HCT116 (cell line): ENCODE measurements around the gene GET3. TPM values are rescaled to one million over a fixed set of nuclear protein-coding genes. Genes with fewer than 3 reads are reported as not detected.

Source experiments
- ATAC-seq: fragments of 200-7000 bp; cut with Tn5 transposase; 2 replicates; pipeline ENCODE4 v1.9.1; 2020; ENCODE audit warnings: mild to moderate bottlenecking, moderate library complexity
- BruUV-seq: library from RNA; stranded (reverse); fragments of 400-500 nt; replicated peaks from 2 replicates; lab custom pipeline; 2021; lab: Mats Ljungman, UMichigan
- CTCF ChIA-PET: fragments of 300-600 bp; sonication (Branson Sonifier 250); formaldehyde crosslinking; loops from one replicate; lab custom pipeline; 2021; ENCODE audit warnings: antibody characterized with exemption; lab: Charles Lee
- POLR2A ChIA-PET: fragments of 300-600, 350-600 bp; sonication (Branson Sonifier 250); formaldehyde crosslinking; loops from one replicate; lab custom pipeline; 2021; ENCODE audit warnings: antibody characterized with exemption; lab: Charles Lee
- RAD21 ChIA-PET, 2 experiments: fragments of 300-600 bp; sonication (Branson Sonifier 250); formaldehyde crosslinking; loops; one replicate each; lab custom pipeline; 2023; ENCODE audit warnings: low total read pairs in 2 of 2; ENCODE audit not compliant: uncharacterized antibody in 2 of 2, unreplicated experiment in 2 of 2, low non-redundant PET in 1 of 2; lab: Charles Lee
- DNase-seq: peaks from one replicate; pipeline ENCODE4 v3.0.0-alpha.2; 2010; ENCODE audit warnings: low read depth, low spot score
- H2AFZ ChIP-seq: fragments of 200-600 bp; shearing (Covaris generic), sonication (generic); 2 replicates; pipeline ENCODE4 v1.6.1; 2017; ENCODE audit warnings: low read depth, mixed run types, mixed read lengths, antibody characterized with exemption, low read length; ENCODE audit not compliant: poor library complexity, severe bottlenecking
- H3K27ac ChIP-seq: 2 replicates; pipeline ENCODE4 v1.5.1; 2012; ENCODE audit warnings: low read depth, low read length
- H3K27me3 ChIP-seq: fragments of 200-600 bp; sonication (generic); 2 replicates; pipeline ENCODE4 v1.6.1; 2016; ENCODE audit warnings: mixed run types, low read length, mixed read lengths; ENCODE audit not compliant: insufficient read depth
- H3K36me3 ChIP-seq, 2 experiments: fragments of 200-500 bp in 1 of 2; fragments of 200-600 bp in 1 of 2; sonication (Bioruptor generic) in 1 of 2; sonication (generic) in 1 of 2; 2 replicates each; pipeline versions ENCODE4 v1.5.1 to v1.6.1; 2014 to 2016; ENCODE audit warnings: low read length in 2 of 2, inconsistent platforms in 1 of 2, mixed read lengths in 1 of 2, mixed run types in 1 of 2; ENCODE audit not compliant: insufficient read depth in 2 of 2, control insufficient read depth in 1 of 2
- H3K4me1 ChIP-seq, 2 experiments: fragments of 200-600 bp in 1 of 2; sonication (generic) in 1 of 2; 2 replicates each; pipeline versions ENCODE4 v1.5.1 to v1.6.1; 2012 to 2017; ENCODE audit warnings: low read length in 2 of 2, inconsistent platforms in 1 of 2, mild to moderate bottlenecking in 1 of 2, mixed read lengths in 1 of 2, mixed run types in 1 of 2, moderate library complexity in 1 of 2; ENCODE audit not compliant: insufficient read depth in 2 of 2, control insufficient read depth in 1 of 2
- H3K4me2 ChIP-seq: fragments of 200-600 bp; sonication (generic); 2 replicates; pipeline ENCODE4 v1.6.1; 2017; ENCODE audit warnings: mixed run types, low read length, mixed read lengths
- H3K4me3 ChIP-seq, 2 experiments: fragments of 200-600 bp in 1 of 2; sonication (generic) in 1 of 2; replicated peaks in 1 of 2; 2 replicates each; pipeline ENCODE4 v1.5.1; 2011 to 2016; ENCODE audit warnings: low read length in 2 of 2, control low read depth in 1 of 2, low read depth in 1 of 2, mild to moderate bottlenecking in 1 of 2, mixed read lengths in 1 of 2, mixed run types in 1 of 2
- H3K79me2 ChIP-seq: fragments of 200-600 bp; sonication (generic); 2 replicates; pipeline ENCODE4 v1.6.1; 2017; ENCODE audit warnings: mild to moderate bottlenecking, mixed run types, low read length, moderate library complexity, mixed read lengths; ENCODE audit not compliant: insufficient read depth
- H3K9ac ChIP-seq: fragments of 200-600 bp; sonication (generic); 2 replicates; pipeline ENCODE4 v1.6.1; 2016; ENCODE audit warnings: low read length, mixed read lengths
- H3K9me2 ChIP-seq: fragments of 200-600 bp; sonication (generic), shearing (Covaris generic); 2 replicates; pipeline ENCODE4 v1.6.1; 2017; ENCODE audit warnings: mixed run types, mild to moderate bottlenecking, moderate library complexity; ENCODE audit not compliant: insufficient read depth
- H3K9me3 ChIP-seq, 2 experiments: fragments of 200-500 bp in 1 of 2; fragments of 200-600 bp in 1 of 2; sonication (Bioruptor generic) in 1 of 2; sonication (generic) in 1 of 2; 2 replicates each; pipeline ENCODE4 v1.6.1; 2014 to 2017; ENCODE audit warnings: low read length in 2 of 2, mixed read lengths in 2 of 2, inconsistent platforms in 1 of 2, low read depth in 1 of 2, mild to moderate bottlenecking in 1 of 2, mixed run types in 1 of 2, moderate library complexity in 1 of 2; ENCODE audit not compliant: control insufficient read depth in 1 of 2, insufficient read depth in 1 of 2
- H4K20me1 ChIP-seq: fragments of 200-600 bp; sonication (generic), shearing (Covaris generic); 2 replicates; pipeline ENCODE4 v1.6.1; 2017; ENCODE audit warnings: mixed run types, mild to moderate bottlenecking, moderate library complexity; ENCODE audit not compliant: insufficient read depth
- ATF3 ChIP-seq: IDR thresholded peaks from 2 replicates; pipeline ENCODE4 v1.6.1; 2012
- CBX3 ChIP-seq: IDR thresholded peaks from 2 replicates; pipeline ENCODE4 v1.6.1; 2012; ENCODE audit warnings: low read depth
- CEBPB ChIP-seq: IDR thresholded peaks from 2 replicates; pipeline ENCODE4 v1.6.1; 2012; ENCODE audit warnings: low read depth
- CTCF ChIP-seq, 3 experiments: fragments of 200-600 bp in 1 of 3; sonication (generic) in 1 of 3; IDR thresholded peaks in 2 of 3; conservative IDR thresholded peaks in 1 of 3; 2 replicates each; pipeline ENCODE4 v1.5.1; 2012 to 2017; ENCODE audit warnings: low read depth in 2 of 3, low read length in 2 of 3, antibody characterized with exemption in 1 of 3, borderline replicate concordance in 1 of 3, control low read depth in 1 of 3, mild to moderate bottlenecking in 1 of 3, mixed read lengths in 1 of 3, mixed run types in 1 of 3, moderate library complexity in 1 of 3; ENCODE audit not compliant: insufficient read depth in 1 of 3
- EGR1 ChIP-seq: IDR thresholded peaks from 2 replicates; pipeline ENCODE4 v1.6.1; 2012; ENCODE audit warnings: low read depth
- ELF1 ChIP-seq: IDR thresholded peaks from 2 replicates; pipeline ENCODE4 v1.6.1; 2012; ENCODE audit warnings: low read depth, borderline replicate concordance
- EZH2 ChIP-seq: fragments of 200-600 bp; sonication (generic); IDR thresholded peaks from 2 replicates; pipeline ENCODE4 v1.6.1; 2017; ENCODE audit warnings: antibody characterized with exemption, mixed run types
- EZH2phosphoT487 ChIP-seq: fragments of 200-600 bp; IDR thresholded peaks from 2 replicates; pipeline ENCODE4 v1.6.1; 2018; ENCODE audit warnings: antibody characterized with exemption, borderline replicate concordance
- FOSL1 ChIP-seq: IDR thresholded peaks from 2 replicates; pipeline ENCODE4 v1.6.1; 2012; ENCODE audit warnings: low read depth
- JUND ChIP-seq: IDR thresholded peaks from 2 replicates; pipeline ENCODE4 v1.6.1; 2012
- MAX ChIP-seq: IDR thresholded peaks from 2 replicates; pipeline ENCODE4 v1.6.1; 2012
- POLR2AphosphoS5 ChIP-seq: IDR thresholded peaks from 2 replicates; pipeline ENCODE4 v1.6.1; 2011; ENCODE audit warnings: mild to moderate bottlenecking, low read depth, low read length, moderate library complexity
- RAD21 ChIP-seq: IDR thresholded peaks from 2 replicates; pipeline ENCODE4 v1.6.1; 2012; ENCODE audit warnings: low read depth, mild to moderate bottlenecking
- REST ChIP-seq: IDR thresholded peaks from 2 replicates; pipeline ENCODE4 v1.6.1; 2012; ENCODE audit warnings: low read depth
- SP1 ChIP-seq: IDR thresholded peaks from 2 replicates; pipeline ENCODE4 v1.6.1; 2012; ENCODE audit warnings: low read depth
- SRF ChIP-seq: IDR thresholded peaks from 2 replicates; pipeline ENCODE4 v1.6.1; 2012; ENCODE audit warnings: low read depth
- TCF7L2 ChIP-seq: IDR thresholded peaks from 2 replicates; pipeline ENCODE4 v1.7.0; 2011; ENCODE audit warnings: borderline replicate concordance, inconsistent platforms; ENCODE audit not compliant: insufficient read depth, insufficient read length; ENCODE audit errors: extremely low read depth
- YY1 ChIP-seq: IDR thresholded peaks from 2 replicates; pipeline ENCODE4 v1.6.1; 2011; ENCODE audit warnings: low read length, low read depth, moderate library complexity, mild to moderate bottlenecking; ENCODE audit not compliant: insufficient replicate concordance; ENCODE audit errors: extremely low read depth
- ZNF274 ChIP-seq: fragments of 200-500 bp; sonication (Bioruptor generic); IDR thresholded peaks from 2 replicates; pipeline ENCODE4 v1.6.1; 2014; ENCODE audit warnings: mild to moderate bottlenecking, low read depth, low read length, inconsistent platforms
- intact Hi-C: fragments of 100-400 bp; cut with micrococcal nuclease; formaldehyde crosslinking; loops from 2 replicates; pipeline ENCODE4 v1.10.0; 2022
- total RNA-seq: library from RNA; stranded (reverse); gene quantifications from one replicate; pipeline ENCODE4 v1.2.1, GENCODE V29; 2021; ENCODE audit not compliant: unreplicated experiment

The GET3 gene
- total RNA-seq, 1 experiment from 2014 or later, result 77.6 TPM

- Histone ChIP-seq H2AFZ (no peak overlapping the region), H3K9me2 (no peaks in the 10 kb centered on the region), H3K9ac (peak overlapping the region; percentile 93), H3K4me2 (peak overlapping the region; percentile 78), H3K9me3 (no peaks in the 10 kb centered on the region), H4K20me1 (no peaks in the 10 kb centered on the region), H3K4me1 (peaks cover 0 to 41% of the 10 kb centered on the region in 2 experiments; a peak in 3 of 4 replicates), H3K4me3 (peak overlapping the region; percentile 82 to 93), H3K27ac (peak overlapping the region; percentile 88), H3K36me3 (peaks cover 8 to 20% of the 10 kb centered on the region in 2 experiments; a peak in 3 of 4 replicates), H3K79me2 (peaks cover 53% of the 10 kb centered on the region), H3K27me3 (no peaks in the 10 kb centered on the region)
- POLR2A ChIA-PET, result interaction anchor here (0.5 to 3.9 kb wide), 5 partner anchors 10 to 404 kb away, joined by 3 to 32 read pairs (median 15); partner anchors contain the start of genes DHPS, GET3 and JUNB
- BruUV-seq, result no TSS peak
- CTCF ChIA-PET, result interaction anchor here (0.5 to 3.0 kb wide), 5 partner anchors 10 to 125 kb away, joined by 4 to 17 read pairs (median 4); partner anchors contain the start of gene TRIR
- no peak for ATAC-seq
- RAD21 ChIA-PET, result interaction anchor here (0.5 to 1.0 kb wide), 2 partner anchors 11 to 50 kb away, joined by 3 to 5 read pairs; no protein-coding TSS in a partner anchor
- TF ChIP-seq CTCF (IDR thresholded peaks at IDR 0.05 in 2 of 3, conservative IDR thresholded peaks at IDR 0.05 in 1 of 3; ENCODE audit: borderline replicate concordance in 1 of 3, insufficient read depth in 1 of 3, low read depth in 2 of 3, low read length in 2 of 3) (no peak), ATF3 (no peak), ELF1 (no peak), YY1 (no peak), ZNF274 (no peak), RAD21 (no peak), JUND (no peak), POLR2AphosphoS5 (no peak), EZH2 (no peak), CEBPB (no peak), EGR1 (no peak), CBX3 (no peak), TCF7L2 (no peak), FOSL1 (no peak), MAX (no peak), EZH2phosphoT487 (no peak), SRF (no peak), REST (no peak), SP1 (no peak)
- DNase-seq, result no peak
- intact Hi-C loops, result no loop called here
Observed at GRCh38 chr19:12723381-12723640, 14.0 kb upstream of the GET3 start.
